Activated CD4-positive, alpha-beta T cell treated with anti-CD3 and anti-CD28 coated beads, Interleukin-2, amount 50 U/mL, for 4 hours (primary cell): ENCODE measurements around the gene VSTM4.

Source experiments
- DNase-seq, 2 experiments: peaks; one replicate each; pipeline ENCODE4 v3.0.0-alpha.2; 2020

Gene VSTM4

GRCh38 chr10:49037187-49037586 lies 78.1 kb downstream of the VSTM4 start:
- DNase-seq, result no peak

GRCh38 chr10:49036638-49037037 lies 78.7 kb downstream of the VSTM4 start:
- DNase-seq, result no peak

- DNase-seq, result no peak
Observed at GRCh38 chr10:49035920-49036319, 79.4 kb downstream of the VSTM4 start.

- DNase-seq, result no peak
Observed at GRCh38 chr10:49034925-49035324, 80.4 kb downstream of the VSTM4 start.

GRCh38 chr10:49033939-49034338 lies 81.4 kb downstream of the VSTM4 start:
- DNase-seq, result no peak

GRCh38 chr10:49029666-49030065 lies 85.7 kb downstream of the VSTM4 start:
- no peak for DNase-seq

- DNase-seq, result no peak
Observed at GRCh38 chr10:49028639-49029038, 86.7 kb downstream of the VSTM4 start.

GRCh38 chr10:49025347-49025983 lies 89.9 kb downstream of the VSTM4 start:
- no peak for DNase-seq

GRCh38 chr10:49024484-49024883 lies 90.8 kb downstream of the VSTM4 start:
- no peak for DNase-seq

- DNase-seq, result no peak
Observed at GRCh38 chr10:49023752-49024151, 91.6 kb downstream of the VSTM4 start.

GRCh38 chr10:49023071-49023470 lies 92.3 kb downstream of the VSTM4 start:
- no peak for DNase-seq

- DNase-seq, result no peak
Observed at GRCh38 chr10:49021685-49022084, 93.6 kb downstream of the VSTM4 start.

- DNase-seq, result no peak
Observed at GRCh38 chr10:49015700-49016099, 99.6 kb downstream of the VSTM4 start.

- DNase-seq, result no peak
Observed at GRCh38 chr10:49012603-49013002, 102.7 kb downstream of the VSTM4 start.

- DNase-seq, result no peak
Observed at GRCh38 chr10:49011756-49012155, 103.6 kb downstream of the VSTM4 start.

- no peak for DNase-seq
Observed at GRCh38 chr10:49010865-49011264, 104.5 kb downstream of the VSTM4 start.

- no peak for DNase-seq
Observed at GRCh38 chr10:49010295-49010694, 105.0 kb downstream of the VSTM4 start.

GRCh38 chr10:49009199-49009979 lies 105.9 kb downstream of the VSTM4 start:
- no peak for DNase-seq

GRCh38 chr10:49008505-49009198 lies 106.7 kb downstream of the VSTM4 start:
- no peak for DNase-seq

- no peak for DNase-seq
Observed at GRCh38 chr10:49008091-49008490, 107.2 kb downstream of the VSTM4 start.

- DNase-seq, result no peak
Observed at GRCh38 chr10:49007129-49007528, 108.2 kb downstream of the VSTM4 start.

- no peak for DNase-seq
Observed at GRCh38 chr10:49005270-49005669, 110.1 kb downstream of the VSTM4 start.

GRCh38 chr10:49001870-49002672 lies 113.3 kb downstream of the VSTM4 start:
- DNase-seq, result no peak
